GM19324 (cell line): ENCODE results near the gene PARD6G.
A peak's percentile ranks its signal among the peaks of the same experiment; 100 is the strongest.

Source experiments
- ATAC-seq: cut with Tn5 transposase; IDR thresholded peaks from one replicate; pipeline ENCODE4 v1.9.1; 2021; ENCODE audit warnings: mild to moderate bottlenecking, moderate library complexity; ENCODE audit not compliant: unreplicated experiment, low FRiP score

PARD6G gene

DNA sequence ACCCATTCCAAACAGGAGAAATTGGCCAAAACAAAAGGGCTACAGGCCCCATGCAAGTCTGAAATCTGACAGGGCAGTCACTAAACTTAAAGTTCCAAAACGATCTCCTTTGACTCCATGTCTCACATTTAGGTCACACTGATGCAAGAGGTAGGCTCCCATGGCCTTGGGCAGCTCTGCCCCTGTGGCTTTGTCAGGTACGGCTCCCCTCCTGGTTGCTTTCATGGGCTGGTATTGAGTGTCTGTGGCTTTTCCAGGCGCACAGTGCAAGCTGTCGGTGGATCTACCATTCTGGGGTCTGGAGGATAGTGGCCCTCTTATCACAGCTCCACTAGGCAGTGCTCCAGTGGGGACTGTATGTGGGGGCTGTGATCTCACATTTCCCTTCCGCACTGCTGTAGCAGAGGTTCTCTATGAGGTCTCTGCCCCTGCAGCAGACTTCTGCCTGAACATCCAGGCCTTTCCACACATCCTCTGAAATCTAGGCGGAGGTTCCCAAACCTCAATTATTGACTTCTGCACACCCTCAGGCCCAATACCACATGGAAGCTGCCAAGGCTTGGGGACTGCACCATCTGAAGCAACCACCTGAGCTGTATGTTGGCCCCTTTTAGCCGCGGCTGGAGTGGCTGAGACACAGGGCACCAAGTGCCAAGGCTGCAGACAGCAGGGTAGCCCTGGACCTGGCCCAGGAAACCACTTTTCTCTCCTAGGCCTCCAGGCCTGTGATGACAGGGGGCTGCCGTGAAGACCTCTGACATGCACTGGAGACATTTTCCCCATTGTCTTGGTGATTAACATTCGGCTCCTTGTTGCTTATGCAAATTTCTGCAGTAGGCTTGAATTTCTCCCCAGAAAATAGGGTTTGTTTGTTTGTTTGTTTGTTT, 28.7 kb downstream of the PARD6G start:
- no peak for ATAC-seq

DNA sequence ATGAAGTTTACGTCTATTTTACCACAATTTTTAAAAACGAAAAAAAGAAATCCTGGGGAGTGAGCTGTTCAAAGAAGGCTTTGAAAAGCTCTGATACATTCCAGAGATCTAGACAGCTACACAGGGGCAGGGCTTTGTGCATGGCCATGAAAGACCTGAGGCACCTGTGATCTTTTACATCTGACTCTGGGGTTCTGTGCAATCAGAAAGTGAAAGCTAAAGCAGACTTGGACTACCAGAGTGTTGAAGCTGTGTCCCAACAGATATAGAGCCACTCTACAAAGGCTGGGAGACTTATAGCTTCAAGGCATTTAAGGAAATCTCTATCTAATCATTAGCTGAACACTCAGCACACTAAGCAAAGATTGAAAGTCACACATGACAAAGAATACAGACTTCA, 34.1 kb downstream of the PARD6G start:
- ATAC-seq, result peak; percentile 81

DNA sequence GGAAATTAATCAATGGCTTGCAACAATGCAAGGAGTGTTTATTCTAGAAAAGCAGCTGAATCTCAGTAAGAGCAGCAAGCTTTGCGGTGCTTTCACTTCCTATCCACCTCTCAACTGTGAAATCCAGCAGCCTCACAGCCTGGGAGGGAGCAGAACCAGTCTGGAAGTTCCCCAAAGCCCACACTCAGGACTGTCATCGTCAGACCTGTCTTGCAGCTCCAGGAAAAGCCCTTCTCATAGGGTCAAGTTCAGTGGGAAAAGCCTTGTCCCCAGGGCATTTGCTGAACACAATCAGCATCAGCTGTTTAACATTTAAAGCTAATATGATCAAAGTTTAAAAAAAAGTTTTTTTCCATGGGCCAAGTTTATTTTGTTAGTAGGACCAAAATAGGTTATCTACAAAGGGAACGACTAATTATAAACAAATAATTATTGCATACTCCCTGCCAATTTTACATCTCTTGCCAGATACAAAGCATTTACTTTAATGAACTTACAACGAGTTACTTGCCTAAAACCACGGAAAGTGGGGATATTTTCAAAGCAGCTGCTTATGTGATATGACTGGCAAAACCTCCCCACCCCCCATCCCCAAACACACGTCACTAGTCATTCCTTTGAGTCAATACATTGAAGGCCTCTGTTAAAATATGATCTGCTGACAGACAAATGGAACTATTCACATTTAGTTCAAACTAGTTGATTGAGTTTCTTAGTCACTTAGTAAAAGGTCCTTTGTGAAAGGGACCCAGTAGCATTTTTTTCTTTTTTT, 36.8 kb downstream of the PARD6G start:
- peak; percentile 59 for ATAC-seq

DNA sequence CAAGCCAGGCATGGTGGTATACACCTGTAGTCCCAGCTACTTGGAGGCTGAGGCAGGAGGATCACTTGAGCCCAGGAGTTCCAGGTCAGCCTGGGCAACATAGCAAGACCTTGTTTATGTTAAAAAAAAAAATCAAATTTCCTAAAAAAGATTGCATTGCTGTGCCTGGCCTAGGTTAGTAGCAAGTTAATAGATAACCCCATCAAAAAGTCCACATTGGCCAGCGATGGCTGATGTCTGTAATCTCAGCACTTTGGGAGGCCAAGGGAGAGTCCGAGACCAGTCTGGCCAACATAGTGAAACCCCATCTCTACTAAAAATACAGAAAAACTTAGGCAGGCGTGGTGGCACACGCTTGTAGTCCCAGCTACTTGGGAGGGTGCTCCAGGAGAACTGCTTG, 38.7 kb downstream of the PARD6G start:
- ATAC-seq, result no peak

DNA sequence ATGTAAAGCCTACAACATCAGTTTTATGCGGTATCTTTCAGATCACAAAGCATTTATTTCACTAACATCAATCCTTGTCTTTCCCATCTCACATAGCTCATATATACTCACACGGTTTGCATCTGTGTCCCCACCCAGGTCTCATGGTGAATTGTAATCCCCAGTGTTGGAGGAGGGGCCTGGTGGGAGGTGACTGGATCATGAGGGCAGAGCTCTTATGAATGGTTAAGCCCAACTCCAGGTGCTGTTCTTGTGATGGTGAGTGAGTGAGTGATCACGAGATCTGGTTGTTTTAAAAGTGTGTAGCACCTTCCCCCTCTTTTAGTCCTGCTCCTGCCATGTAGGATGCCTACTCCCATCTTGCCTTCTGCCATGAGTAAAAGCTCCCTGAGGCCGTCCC, 42.0 kb downstream of the PARD6G start:
- no peak for ATAC-seq

DNA sequence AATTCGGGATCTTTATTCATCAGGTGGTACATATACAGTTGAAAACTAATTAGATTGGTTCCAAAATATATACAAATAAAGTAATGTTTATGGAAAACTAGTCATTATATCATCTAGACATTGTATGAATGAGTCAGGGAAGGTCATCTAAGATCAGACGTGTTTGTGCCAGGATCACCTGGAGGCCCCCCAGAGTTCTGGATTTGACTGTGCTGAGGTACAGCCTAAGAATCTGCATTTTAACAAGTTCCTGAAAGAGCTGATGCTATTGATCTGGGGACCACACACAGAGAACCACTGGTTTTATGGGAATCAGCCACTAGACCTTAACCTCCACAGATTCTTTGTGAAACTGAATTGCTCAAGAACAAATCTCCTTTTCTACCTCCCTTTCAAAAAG, 43.2 kb downstream of the PARD6G start:
- ATAC-seq, result no peak

DNA sequence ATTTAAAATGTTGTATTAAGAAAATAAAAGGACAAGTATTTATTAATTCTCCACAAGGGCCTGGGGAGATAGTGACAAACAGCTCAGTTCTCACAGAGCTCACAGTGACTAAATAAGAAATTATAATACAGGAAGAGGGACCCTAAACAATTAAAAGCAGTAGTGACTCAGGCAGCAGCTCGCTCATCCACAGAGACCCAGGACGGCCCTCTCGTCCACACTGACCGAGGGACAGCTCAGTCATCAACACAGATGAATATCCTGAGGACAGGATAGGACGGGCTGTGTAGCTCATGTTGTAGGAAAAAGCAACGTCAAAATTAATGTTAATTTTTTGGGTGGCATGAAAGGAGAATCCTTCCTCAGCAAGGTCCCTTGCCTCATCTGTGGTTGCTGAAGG, 44.1 kb downstream of the PARD6G start:
- ATAC-seq, result no peak

DNA sequence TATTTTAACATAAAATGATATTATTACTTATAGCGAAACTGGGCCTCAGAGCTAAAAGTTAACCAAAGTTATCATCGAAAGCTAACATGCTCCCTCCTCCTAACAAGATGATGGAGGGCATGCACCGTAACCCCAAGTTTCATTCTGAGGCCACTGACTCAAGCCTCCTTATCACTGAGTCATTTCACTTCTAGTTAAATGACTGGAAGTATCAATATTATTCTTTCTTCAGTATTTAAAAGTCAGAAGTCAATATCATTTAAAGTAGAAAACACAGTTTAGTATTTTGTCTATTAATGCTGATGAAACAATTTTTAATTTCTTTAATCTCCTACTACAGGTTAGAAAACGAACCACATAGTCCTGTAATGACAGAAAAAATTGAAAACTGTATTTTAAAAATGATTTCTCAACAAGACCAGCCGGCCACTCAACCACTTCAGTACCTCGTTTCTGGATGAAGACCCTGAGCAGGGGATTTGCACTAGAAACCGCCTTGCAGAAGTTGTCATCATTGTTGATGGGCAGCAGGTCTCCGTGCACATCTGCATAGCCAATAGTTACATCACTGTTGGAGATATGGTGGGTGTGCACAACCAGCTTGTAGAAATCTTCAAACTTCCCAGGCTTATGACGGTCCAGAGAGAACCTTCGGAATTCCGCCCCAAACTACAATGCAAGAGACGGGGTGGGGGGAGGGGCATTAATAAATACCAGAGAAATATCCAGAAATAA, 44.9 kb downstream of the PARD6G start:
- ATAC-seq, result peak; percentile 65

DNA sequence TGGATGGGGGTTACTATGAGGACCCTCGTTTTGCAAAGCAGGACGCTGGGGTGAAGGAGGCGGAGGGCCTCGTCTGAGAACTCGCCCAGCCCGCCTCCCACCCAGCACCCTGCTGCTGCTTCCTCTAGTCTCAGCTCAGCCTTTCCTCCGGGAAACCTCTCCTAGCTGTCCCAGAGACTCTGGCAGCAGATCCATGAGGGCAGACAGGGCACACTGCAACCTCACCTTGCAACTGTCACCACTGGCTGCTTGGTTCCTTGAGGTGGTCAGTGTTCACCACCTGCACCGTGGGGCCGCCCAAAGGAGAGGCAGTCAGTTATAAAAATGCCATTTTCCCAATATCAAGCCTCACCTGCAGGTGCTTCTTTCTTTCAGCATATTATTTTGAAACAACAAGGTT, 45.6 kb downstream of the PARD6G start:
- ATAC-seq, result peak; percentile 10

DNA sequence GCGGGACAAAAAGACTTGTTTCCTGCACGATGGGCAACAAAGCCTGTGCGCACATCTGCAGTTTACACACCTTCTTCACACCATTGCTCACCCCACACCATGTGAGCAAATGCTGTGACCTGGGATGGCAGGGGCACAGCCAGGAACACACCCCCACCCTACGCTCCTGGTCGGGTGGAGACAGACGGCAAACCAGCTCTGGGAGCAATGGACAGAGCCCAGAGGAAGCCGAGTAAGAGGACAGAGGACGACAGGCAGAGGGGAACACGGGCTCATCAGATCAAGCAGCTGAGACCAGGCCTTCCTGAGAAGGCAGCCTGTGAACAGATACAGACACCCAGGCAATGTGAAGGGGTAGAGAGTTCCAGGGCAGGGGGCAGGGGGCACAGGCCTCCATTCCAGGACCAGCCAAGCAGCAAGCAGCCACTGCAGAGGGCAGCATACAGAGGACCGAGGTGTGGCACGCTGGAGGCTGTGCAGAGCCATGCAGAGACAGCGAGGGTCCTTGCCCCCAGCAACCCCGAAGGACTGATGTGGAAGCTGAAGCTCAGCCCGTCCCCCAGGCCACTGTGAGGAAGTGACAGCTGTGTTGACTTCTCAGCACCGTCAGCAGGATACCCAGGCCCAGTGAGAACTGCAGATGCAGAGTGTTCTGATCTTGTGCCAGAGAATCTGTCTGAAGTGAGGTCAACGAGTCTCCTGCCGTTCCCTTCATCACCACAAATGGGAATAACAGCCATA, 46.2 kb downstream of the PARD6G start:
- no peak for ATAC-seq

DNA sequence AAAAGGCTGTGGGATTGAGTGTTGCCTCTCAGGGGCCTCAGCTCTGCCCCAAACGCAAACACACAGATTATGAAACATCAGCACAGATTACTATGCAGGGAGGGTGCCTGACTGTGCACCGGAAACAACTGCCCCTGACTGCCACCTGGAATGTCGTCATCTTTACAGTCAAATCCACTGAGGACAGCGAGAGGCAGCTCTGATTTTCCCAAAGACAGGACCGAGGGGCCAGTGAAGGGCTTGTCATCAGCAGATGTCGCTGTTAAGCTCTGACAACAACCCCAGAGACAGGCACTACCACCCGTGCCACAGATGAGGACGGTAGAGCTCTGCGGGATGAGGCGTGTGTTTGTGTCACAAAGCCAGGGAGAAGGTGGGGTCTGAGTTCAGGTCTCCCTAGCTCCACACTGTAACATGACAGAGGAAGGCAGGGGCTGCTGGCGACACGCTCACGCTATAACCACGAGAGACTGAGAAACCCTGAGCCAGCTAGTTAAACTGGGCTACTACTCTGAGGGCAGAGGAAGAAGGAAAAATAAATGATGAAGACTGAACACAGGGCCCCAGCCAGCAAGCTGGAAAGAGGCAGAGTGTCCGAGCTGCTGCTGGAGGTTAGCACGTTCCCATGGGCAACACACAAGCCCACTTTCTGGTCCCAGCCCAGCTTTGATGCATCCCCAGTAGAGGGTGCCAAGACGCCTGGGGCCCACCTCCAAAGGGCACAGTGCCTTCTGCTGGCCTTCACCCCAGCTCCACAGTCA, 47.0 kb downstream of the PARD6G start:
- no peak for ATAC-seq

DNA sequence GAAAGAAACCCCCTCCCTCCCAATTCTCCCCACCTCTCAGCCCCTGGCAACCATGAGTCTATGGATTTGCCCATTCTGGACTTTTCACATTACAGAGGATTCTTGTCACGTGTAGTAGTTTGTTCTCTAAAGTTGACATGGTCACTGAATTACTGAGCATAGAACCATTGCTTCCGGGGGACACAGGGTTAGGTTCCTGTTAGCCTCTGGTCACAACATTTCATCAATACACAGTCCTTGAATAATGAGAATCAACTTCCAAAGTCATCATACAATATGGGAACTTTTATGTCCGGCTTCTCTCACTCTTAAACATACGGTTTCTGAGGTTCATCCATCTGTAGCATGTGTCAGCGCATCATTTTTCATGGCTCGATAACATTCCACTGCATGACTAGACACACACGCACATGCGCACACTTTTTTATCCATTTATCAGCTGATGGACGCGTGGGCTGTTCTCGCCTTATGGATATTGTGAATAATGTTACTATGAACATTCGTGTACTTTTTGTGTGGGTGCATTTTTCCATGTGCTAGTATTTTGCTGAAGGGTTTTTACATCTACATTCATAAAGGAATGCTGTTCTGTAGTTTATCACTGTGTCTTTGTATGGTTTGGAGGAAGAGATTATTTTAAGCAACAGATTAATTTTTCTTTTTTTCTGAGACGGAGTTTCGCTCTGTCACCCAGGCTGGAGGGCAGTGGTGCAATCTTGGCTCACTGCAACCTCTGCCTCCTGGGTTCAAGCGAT, 48.1 kb downstream of the PARD6G start:
- no peak for ATAC-seq

DNA sequence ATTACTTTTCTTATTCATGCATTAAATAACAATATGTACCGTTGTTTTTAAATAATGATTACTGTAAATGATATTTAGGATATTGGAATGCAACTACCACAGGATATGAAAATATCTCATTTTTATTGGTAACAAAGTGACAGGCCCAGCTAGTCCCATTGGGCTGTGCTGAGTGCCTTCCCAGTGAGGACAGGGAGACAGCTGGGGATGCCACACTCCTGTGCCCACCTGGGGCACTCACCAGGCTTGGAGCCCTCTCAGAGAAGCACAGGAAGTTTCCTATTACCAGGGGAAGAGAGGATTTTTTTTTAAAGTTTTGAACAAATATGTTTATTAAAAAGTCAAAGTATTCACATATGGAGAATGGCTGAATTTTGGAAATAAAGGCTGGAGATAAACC, 48.9 kb downstream of the PARD6G start:
- no peak for ATAC-seq

DNA sequence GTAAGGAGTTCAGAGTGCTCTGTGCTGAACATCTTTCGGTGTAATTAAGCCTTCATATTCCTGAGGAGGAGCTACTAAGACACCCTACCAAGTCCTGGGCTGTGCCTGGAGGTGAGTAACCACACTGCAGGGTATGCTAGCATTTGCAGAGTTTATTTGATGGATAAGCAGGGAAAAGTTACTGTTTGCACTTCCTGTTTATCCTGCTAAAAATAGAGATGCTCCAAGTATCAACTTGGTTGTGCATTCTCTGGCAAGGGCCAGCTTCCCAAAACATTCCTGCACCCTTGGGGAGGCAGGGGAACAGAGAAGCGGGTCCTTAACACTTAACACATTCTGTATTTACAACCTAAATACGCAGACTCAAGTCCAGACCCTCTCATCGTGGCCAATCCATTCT, 49.8 kb downstream of the PARD6G start:
- ATAC-seq, result no peak

DNA sequence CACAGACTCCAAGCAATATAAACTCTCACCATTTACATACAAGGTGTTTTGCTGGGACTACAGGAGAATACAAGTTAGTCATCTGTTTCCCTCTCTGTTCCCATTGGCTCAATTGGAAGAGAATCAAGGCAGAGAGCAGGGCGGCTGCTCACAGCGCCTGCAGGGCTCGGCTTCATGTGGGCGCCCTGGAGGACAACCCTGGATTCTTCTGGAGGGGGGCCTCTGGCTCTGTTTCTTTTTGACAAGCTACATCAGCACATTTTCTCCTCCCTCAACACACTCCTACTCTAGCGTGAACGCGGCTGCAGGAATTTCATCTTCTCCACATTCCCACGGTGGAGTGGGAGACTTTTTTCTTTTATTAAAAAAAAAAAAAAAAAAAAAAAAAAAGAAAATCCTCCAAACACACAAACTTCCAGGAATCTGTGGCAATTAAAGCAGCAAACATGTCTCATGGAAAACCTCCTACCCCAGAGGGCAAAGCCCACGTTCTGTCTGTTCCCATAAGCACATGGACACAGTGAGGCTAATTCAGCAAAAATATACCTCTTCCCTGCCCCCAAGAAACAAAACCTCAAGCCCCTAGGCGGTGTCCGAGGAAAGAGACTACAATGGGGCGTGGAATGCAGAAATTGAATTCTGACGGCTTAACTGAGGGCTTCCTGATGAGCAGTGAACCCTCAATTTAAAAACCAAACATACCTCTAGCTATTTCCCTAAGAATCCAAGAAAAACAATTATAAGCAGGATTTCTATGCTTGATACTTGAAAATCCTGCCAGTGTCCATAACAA, 50.6 kb downstream of the PARD6G start:
- no peak for ATAC-seq

DNA sequence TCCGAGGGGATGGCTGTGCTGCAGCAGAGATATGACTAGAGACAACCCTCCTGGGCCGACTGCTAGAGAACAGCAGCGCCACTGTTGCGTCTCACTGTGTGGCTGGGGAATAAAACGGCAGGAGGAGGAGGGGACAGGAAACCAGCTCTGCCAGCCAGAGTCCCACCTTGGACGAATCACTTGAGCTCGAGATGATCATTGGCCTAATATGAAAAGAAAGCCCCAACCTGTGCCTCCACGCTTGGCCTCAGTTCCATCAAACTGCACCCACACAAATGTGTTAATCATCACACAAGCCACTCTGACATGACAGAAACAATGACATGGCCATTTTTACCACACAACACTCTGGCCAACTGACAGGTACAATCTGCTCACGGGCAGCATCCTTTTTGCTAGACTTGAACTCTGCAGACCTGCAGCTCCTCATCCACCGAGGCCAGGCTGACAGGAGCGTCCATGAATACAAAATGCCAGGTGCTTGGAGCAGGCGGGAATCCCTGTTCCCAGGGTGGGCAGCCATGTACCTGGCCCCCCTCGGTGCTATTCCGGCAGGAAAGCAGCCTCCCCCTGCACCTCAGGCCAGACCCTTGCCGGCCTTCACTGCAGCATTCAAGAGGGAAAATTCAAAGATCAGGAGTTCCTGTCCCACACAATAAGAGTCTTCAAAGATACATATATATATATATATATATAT, 52.3 kb downstream of the PARD6G start:
- no peak for ATAC-seq

DNA sequence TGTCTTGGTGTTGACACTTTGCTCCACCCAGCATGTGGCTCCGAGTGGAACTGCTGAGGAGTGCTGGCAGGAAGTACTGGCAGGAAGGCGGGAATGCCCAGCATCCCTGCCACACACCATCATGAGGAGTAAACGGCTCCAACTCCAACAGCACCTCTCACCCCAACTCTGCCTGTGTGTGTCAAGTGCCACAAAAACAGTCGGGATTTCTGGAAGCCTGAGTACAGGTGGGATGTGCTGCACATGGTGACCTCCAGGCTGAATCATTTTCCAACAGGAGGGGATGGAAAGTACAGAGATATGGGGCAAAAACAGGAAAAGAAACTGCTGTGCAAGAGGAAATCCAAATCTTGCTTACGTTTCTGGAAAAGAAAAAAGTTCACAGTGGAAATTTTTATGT, 53.6 kb downstream of the PARD6G start:
- ATAC-seq, result no peak
